UCSD-AML1 (cell line): ENCODE measurements around the gene ECPAS.
"Not testable (repeated sequence)": the region's sequence is repeated elsewhere in the genome, so short reads cannot be mapped to it uniquely, and the experiment has no call there.

Experiments
- DNase-seq: peaks from one replicate; lab custom pipeline; 2025; ENCODE audit not compliant: unreplicated experiment; lab: John Stamatoyannopoulos, UW

Gene ECPAS

DNA sequence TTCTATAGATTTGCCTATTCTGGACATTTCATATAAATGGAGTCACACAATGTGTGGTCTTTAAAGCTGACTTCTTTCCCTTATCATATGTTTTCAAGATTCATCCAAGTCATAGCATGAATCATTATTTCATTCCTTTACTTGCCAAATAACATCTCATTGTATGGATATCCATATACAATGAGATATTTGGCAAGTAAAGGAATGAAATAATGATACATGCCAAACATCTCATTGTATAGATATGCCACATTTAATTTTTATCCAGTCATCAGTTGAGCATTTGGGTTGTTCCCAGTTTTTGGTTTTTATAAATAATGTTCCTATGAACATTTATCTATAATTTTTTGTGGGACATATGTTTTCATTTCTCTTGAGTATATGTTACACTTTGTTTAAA lies 133.6 kb downstream of the ECPAS start:
- DNase-seq = no peak

DNA sequence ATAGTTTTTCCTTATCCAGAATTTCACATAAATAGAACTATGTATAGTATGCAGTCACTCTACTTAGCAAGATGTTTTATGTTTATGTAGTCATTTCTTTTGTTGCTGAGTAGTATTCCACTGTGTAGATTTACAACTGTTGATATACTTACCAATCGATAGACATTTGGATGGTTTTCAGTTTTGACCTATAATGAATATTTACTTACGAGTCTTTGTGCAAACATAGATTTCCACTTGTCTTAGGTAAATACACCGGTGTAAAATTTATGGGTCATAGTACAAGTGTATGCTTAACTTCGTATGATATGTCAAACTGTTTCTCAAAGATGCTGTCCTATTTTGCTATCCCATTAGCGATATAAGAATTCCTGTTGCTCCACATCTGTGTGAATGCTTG lies 134.4 kb downstream of the ECPAS start:
- no peak for DNase-seq

GRCh38 chr9:111348821-111349271 lies 135.3 kb downstream of the ECPAS start:
- DNase-seq = no peak

GRCh38 chr9:111334318-111334863 lies 149.8 kb downstream of the ECPAS start:
- not testable (repeated sequence) for DNase-seq

DNA sequence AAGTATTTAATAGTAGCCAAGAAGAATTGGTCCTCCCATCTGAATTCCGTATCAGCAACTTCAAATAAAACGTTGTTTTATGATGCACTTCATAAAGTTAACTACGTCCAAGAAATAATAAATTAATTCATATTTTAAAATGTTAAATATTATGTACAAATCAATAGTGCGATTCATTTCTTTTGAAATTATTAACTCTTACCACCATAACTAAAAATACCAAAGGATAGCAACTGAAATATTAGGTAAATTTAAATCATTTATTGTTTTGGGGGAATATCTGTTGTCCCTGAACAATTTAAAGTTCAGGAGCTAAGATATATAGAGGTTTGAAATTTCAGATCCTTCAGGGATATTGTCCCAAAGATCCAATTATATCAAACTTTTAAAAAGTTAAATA lies 154.1 kb downstream of the ECPAS start, which contains the start of gene OR2K2:
Gene OR2K2 (minus strand): TSS at position 101 of the 400 bp plus-strand sequence. CDS start 1,791 bp downstream, outside the sequence.
- DNase-seq = no peak

GRCh38 chr9:111320631-111321030 lies 163.6 kb downstream of the ECPAS start:
- DNase-seq = no peak

DNA sequence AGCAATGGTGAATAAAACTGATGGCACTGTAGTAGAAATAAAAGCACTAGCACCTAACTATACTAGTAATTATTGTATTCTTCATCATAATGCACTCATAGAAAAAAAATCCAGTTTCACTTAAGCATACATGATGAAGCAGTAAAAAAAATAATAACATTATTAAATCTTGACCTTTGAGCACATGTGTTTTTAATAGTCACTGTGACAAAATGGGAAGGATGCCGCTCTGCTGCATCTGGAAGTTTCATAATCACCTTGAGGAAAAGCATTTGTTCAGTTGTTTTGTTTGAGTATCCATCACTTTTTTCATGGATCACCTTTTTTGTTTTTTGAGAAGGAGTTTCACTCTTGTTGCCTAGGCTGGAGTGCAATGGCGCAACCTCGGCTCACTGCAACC lies 167.4 kb downstream of the ECPAS start:
- DNase-seq = no peak
